Measurements from ENCODE around the gene BEAN1. TPM values are rescaled to one million over a fixed set of nuclear protein-coding genes. Genes with fewer than 3 reads are reported as not detected.

The BEAN1 gene
- polyA plus RNA-seq, 3 donors = 0.12 to 0.81 TPM; not detected in 1

DNA sequence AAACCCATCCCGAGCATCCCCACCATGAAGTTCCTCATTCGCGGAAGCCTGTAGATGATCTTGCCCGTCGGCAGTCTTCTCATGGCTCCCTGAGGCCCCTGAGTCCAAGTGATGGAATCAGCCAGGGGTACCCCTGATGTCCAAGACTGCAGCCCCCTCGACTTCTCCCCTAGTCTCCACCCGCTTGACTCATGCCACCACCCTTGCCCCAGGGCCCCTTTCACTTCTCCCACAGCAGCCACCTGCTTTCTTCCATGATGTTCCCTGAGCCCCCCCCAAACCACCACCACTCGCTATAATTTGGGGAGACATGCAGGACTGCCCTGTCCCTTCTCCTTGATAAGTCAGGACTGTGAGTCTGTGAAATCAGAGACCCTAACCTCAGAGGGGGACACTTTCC, 11.4 kb downstream of the BEAN1 start:
- Histone ChIP-seq H3K4me3 (replicated peaks in 1 of 3; ENCODE audit: low read depth in 2 of 3, low read length in 3 of 3) (no peak overlapping the region), H3K4me2 (replicated peaks; ENCODE audit: extremely low read depth, low read length, poor library complexity, severe bottlenecking) (no peak overlapping the region), H3K79me2 (ENCODE audit: insufficient read depth, low read length) (no peaks in the 10 kb centered on the region), H3K4me1 (ENCODE audit: control insufficient read depth in 1 of 2, insufficient read depth in 2 of 2, low read length in 2 of 2) (no peaks in the 10 kb centered on the region), H3K27ac (ENCODE audit: low read depth in 1 of 2, low read length in 2 of 2) (no peak overlapping the region), H2AFZ (ENCODE audit: insufficient read depth, low read depth, low read length, poor library complexity, severe bottlenecking) (no peak overlapping the region), H4K20me1 (ENCODE audit: insufficient read depth, low read length) (no peaks in the 10 kb centered on the region), H3K9me3 (replicated peaks in 1 of 2; ENCODE audit: control insufficient read depth in 1 of 2, insufficient read depth in 1 of 2, low read length in 2 of 2) (no peaks in the 10 kb centered on the region), H3K36me3 (replicated peaks in 1 of 2; ENCODE audit: control insufficient read depth in 1 of 2, insufficient read depth in 2 of 2, low read length in 2 of 2) (no peaks in the 10 kb centered on the region), H3K9ac (ENCODE audit: insufficient read depth, low read length, poor library complexity, severe bottlenecking) (no peak overlapping the region), H3K27me3 (ENCODE audit: control insufficient read depth in 2 of 2, insufficient read depth in 2 of 2, low read length in 2 of 2) (peaks cover 0 to 2% of the 10 kb centered on the region in 2 donors)
- DNase-seq = no peak
- Mint-ChIP-seq H3K27me3 (ENCODE audit: low read depth in 3 of 3) (peaks cover 12 to 23% (median 21%) of the 10 kb centered on the region in 3 donors), H3K36me3 (no peaks in the 10 kb centered on the region), H3K27ac (no peak overlapping the region), H3K9me3 (no peaks in the 10 kb centered on the region), H3K4me3 (no peak overlapping the region), H3K4me1 (peaks cover 3% of the 10 kb centered on the region)
- WGBS (ENCODE audit: insufficient coverage) = 85% methylated on average over 7 of the region's 8 CpGs
- intact Hi-C loops (cut with micrococcal nuclease) = no loop called here
- TF ChIP-seq, protein P1, sequence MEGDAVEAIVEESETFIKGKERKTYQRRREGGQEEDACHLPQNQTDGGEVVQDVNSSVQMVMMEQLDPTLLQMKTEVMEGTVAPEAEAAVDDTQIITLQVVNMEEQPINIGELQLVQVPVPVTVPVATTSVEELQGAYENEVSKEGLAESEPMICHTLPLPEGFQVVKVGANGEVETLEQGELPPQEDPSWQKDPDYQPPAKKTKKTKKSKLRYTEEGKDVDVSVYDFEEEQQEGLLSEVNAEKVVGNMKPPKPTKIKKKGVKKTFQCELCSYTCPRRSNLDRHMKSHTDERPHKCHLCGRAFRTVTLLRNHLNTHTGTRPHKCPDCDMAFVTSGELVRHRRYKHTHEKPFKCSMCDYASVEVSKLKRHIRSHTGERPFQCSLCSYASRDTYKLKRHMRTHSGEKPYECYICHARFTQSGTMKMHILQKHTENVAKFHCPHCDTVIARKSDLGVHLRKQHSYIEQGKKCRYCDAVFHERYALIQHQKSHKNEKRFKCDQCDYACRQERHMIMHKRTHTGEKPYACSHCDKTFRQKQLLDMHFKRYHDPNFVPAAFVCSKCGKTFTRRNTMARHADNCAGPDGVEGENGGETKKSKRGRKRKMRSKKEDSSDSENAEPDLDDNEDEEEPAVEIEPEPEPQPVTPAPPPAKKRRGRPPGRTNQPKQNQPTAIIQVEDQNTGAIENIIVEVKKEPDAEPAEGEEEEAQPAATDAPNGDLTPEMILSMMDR (IDR thresholded peaks at IDR 0.05) = no peak

DNA sequence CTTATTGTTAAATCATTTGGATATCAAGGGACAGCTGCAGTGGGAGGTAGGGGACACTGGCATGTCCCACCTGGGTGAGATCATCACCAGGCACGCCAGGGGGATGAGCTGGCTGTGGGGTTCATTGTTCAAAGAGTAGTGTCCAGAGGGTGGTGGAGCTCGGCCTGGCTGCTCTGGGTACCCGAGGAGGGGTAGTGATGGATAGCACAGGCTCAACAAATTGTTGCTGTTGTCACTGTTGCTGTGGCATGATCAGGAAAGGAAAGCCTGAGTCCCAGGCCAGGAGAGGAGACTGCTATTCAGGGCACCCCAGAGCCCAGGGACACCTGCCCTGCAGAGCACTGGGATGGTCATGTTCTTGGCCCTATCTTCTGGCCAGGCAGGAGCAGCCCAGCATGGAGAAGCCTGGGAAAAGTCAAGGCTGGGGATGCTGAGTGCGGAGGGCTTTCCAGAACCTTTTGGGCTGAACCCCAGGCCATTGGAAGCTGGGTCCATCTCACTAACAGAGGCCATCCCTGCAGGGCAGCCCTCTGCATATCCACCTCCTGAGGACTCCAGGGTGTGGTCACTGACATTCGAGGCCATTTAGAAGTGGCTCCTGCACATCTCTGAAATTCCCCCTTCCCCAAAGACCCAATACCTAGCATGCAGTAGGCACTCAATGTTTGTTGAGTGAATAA, 12.1 kb downstream of the BEAN1 start:
- Histone ChIP-seq H4K20me1 (ENCODE audit: insufficient read depth, low read length) (no peaks in the 10 kb centered on the region), H3K79me2 (ENCODE audit: insufficient read depth, low read length) (no peaks in the 10 kb centered on the region), H3K4me2 (replicated peaks; ENCODE audit: extremely low read depth, low read length, poor library complexity, severe bottlenecking) (no peak overlapping the region), H3K4me3 (replicated peaks in 1 of 3; ENCODE audit: low read depth in 2 of 3, low read length in 3 of 3) (no peak overlapping the region), H3K9ac (ENCODE audit: insufficient read depth, low read length, poor library complexity, severe bottlenecking) (no peak overlapping the region), H3K9me3 (replicated peaks in 1 of 2; ENCODE audit: control insufficient read depth in 1 of 2, insufficient read depth in 1 of 2, low read length in 2 of 2) (no peaks in the 10 kb centered on the region), H3K4me1 (ENCODE audit: control insufficient read depth in 1 of 2, insufficient read depth in 2 of 2, low read length in 2 of 2) (no peaks in the 10 kb centered on the region), H3K27ac (ENCODE audit: low read depth in 1 of 2, low read length in 2 of 2) (no peak overlapping the region), H3K36me3 (replicated peaks in 1 of 2; ENCODE audit: control insufficient read depth in 1 of 2, insufficient read depth in 2 of 2, low read length in 2 of 2) (no peaks in the 10 kb centered on the region), H3K27me3 (ENCODE audit: control insufficient read depth in 2 of 2, insufficient read depth in 2 of 2, low read length in 2 of 2) (peaks cover 0 to 2% of the 10 kb centered on the region in 2 donors), H2AFZ (ENCODE audit: insufficient read depth, low read depth, low read length, poor library complexity, severe bottlenecking) (no peak overlapping the region)
- H3K9me3 Mint-ChIP-seq = no peaks in the 10 kb centered on the region
- no peaks in the 10 kb centered on the region for H3K36me3 Mint-ChIP-seq
- no peak overlapping the region for H3K4me3 Mint-ChIP-seq
- H3K27ac Mint-ChIP-seq = no peak overlapping the region
- DNase-seq = no peak
- TF ChIP-seq, protein P1 (IDR thresholded peaks at IDR 0.05) = no peak
- intact Hi-C loops (cut with micrococcal nuclease) = no loop called here
- H3K27me3 Mint-ChIP-seq (ENCODE audit: low read depth in 3 of 3) = peaks cover 15 to 29% (median 25%) of the 10 kb centered on the region in 3 donors
- 85% methylated on average over 4 of the region's 5 CpGs for WGBS (ENCODE audit: insufficient coverage)
- peaks cover 3% of the 10 kb centered on the region for H3K4me1 Mint-ChIP-seq
